NB4 (cell line): ENCODE measurements around the gene TRIM54.

Source experiments
- DNase-seq: peaks from one replicate; pipeline ENCODE4 v3.0.0; 2010; ENCODE audit warnings: low read depth
- H3K4me3 ChIP-seq: one replicate; pipeline ENCODE4 v1.5.1; 2011; ENCODE audit warnings: mild to moderate bottlenecking, low read depth, low read length, moderate library complexity
- CTCF ChIP-seq: IDR thresholded peaks from one replicate; pipeline ENCODE4 v1.5.1; 2012; ENCODE audit warnings: low read depth, low read length
- MAX ChIP-seq: IDR thresholded peaks from 2 replicates; pipeline ENCODE4 v1.6.1; 2011; ENCODE audit warnings: low read depth, low read length
- MYC ChIP-seq: IDR thresholded peaks from 2 replicates; pipeline ENCODE4 v1.6.1; 2011; ENCODE audit warnings: low read depth, low read length
- POLR2A ChIP-seq: IDR thresholded peaks from 2 replicates; pipeline ENCODE4 v1.6.1; 2011; ENCODE audit warnings: mild to moderate bottlenecking; ENCODE audit not compliant: insufficient read length; ENCODE audit errors: extremely low read depth

TRIM54 gene

GRCh38 chr2:27281855-27282559 lies at the start of gene TRIM54:
TSS of gene TRIM54 (plus strand) at chr2:27282429. CDS start at chr2:27282732, 303 bp downstream.
- no peak for TF ChIP-seq MAX
- no peak for TF ChIP-seq MYC
- no peak for TF ChIP-seq POLR2A
- TF ChIP-seq CTCF: no peak
- H3K4me3 ChIP-seq: no peak within 1 kb of the TSS
- DNase-seq: no peak

GRCh38 chr2:27233341-27233740 lies 48.9 kb upstream of the TRIM54 start:
- no peak overlapping the region for H3K4me3 ChIP-seq
- no peak for DNase-seq
- TF ChIP-seq MYC (no peak), MAX (no peak), CTCF (no peak), POLR2A (no peak)

GRCh38 chr2:27236136-27236535 lies 46.1 kb upstream of the TRIM54 start:
- H3K4me3 ChIP-seq: no peak overlapping the region
- DNase-seq: no peak
- no peak for TF ChIP-seq POLR2A
- no peak for TF ChIP-seq CTCF
- no peak for TF ChIP-seq MYC
- TF ChIP-seq MAX: no peak

GRCh38 chr2:27236626-27237025 lies 45.6 kb upstream of the TRIM54 start:
- H3K4me3 ChIP-seq: no peak overlapping the region
- no peak for DNase-seq
- TF ChIP-seq CTCF (no peak), MYC (no peak), MAX (no peak), POLR2A (no peak)

GRCh38 chr2:27237341-27237945 lies 44.8 kb upstream of the TRIM54 start:
- DNase-seq: no peak
- TF ChIP-seq CTCF (no peak), MAX (no peak), POLR2A (no peak), MYC (no peak)
- no peak overlapping the region for H3K4me3 ChIP-seq
